ENCODE measurements around the gene PAX5.

Gene PAX5

DNA sequence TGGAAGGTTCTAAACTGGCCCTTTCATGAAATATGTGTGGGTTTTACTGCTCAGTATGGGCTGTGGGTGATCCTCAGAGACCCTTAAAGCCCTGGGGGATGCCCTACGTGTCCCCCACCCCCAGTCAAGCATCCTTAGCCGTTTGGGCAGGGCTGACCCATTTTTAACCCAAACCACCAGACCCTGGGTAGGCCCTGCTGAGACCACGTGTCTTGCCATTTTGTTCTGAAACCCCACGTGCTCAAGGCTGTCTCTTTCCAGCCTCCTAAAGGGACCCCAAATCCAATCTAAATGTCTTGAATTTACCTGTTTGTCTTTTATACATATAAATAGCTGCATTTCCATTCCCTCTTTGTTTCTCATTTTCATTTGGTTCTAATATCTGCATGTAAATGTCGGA is 94.9 kb downstream of the PAX5 start:
- H3K27me3 ChIP-seq, result no peaks in the 10 kb centered on the region
- no peak overlapping the region for H3K27ac ChIP-seq
- no peak overlapping the region for H3K4me3 ChIP-seq
- peak overlapping the region; percentile 44; the same call in 1 of the 2 replicates for H3K4me2 ChIP-seq
- no peaks in the 10 kb centered on the region for H3K9me3 ChIP-seq
- H3K9ac ChIP-seq, result no peak overlapping the region
- H3K4me1 ChIP-seq, result peaks cover 12% of the 10 kb centered on the region
- no peak for TF ChIP-seq Cebpa-rat (IDR thresholded peaks at IDR 0.05)
- peaks cover 100% of the 10 kb centered on the region for H4K20me1 ChIP-seq
- H3K36me3 ChIP-seq, result peaks cover 98% of the 10 kb centered on the region

DNA sequence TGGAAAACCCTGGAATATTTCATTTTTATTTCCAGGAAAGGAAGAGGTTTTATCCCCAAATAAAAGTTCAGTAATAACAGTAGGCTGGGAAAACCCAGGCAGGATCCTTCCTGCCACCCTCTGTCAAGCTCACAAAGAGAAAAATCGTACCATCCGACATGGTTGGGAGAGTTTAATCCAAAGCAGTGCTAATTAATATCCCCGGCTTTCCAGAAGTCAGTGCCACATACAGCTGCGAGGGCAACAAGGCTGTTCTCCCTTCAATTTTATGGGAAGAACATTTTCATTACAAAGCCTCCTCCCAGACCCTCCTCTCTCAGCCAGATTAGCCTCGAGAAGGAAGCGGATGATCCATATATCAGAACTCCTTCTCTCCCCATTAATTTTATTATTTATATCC is 95.5 kb downstream of the PAX5 start:
- Histone ChIP-seq H3K9ac (no peak overlapping the region), H3K4me1 (peaks cover 12% of the 10 kb centered on the region), H3K4me3 (no peak overlapping the region), H3K27ac (no peak overlapping the region), H3K4me2 (peak overlapping the region; percentile 44; the same call in 1 of the 2 replicates), H3K9me3 (no peaks in the 10 kb centered on the region), H3K36me3 (peaks cover 98% of the 10 kb centered on the region), H3K27me3 (no peaks in the 10 kb centered on the region), H4K20me1 (peaks cover 100% of the 10 kb centered on the region)
- no peak for TF ChIP-seq Cebpa-rat (IDR thresholded peaks at IDR 0.05)

DNA sequence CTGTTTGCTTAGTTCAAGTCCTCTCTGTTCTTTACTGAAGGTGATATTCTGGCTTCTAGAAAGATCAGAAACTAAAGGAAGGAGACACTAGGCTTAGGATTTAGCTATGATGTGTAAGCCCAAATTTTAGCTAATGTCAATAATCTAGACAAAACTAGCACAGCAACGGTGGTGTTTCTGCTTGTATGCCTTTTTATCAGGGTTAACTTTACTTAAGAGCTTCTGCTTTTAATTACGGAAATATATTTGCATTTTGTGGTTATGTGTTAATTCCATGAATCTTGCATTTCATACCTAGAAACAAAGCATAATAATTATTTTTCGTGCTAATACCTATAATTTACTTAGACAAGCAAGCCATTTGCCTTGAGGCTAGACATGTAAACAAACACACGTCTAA is 96.1 kb downstream of the PAX5 start:
- Histone ChIP-seq H4K20me1 (peaks cover 100% of the 10 kb centered on the region), H3K9me3 (no peaks in the 10 kb centered on the region), H3K36me3 (peaks cover 99% of the 10 kb centered on the region), H3K4me3 (no peak overlapping the region), H3K27me3 (no peaks in the 10 kb centered on the region), H3K4me1 (peaks cover 12% of the 10 kb centered on the region), H3K4me2 (no peak overlapping the region), H3K9ac (no peak overlapping the region), H3K27ac (no peak overlapping the region)
- TF ChIP-seq Cebpa-rat (IDR thresholded peaks at IDR 0.05), result no peak

DNA sequence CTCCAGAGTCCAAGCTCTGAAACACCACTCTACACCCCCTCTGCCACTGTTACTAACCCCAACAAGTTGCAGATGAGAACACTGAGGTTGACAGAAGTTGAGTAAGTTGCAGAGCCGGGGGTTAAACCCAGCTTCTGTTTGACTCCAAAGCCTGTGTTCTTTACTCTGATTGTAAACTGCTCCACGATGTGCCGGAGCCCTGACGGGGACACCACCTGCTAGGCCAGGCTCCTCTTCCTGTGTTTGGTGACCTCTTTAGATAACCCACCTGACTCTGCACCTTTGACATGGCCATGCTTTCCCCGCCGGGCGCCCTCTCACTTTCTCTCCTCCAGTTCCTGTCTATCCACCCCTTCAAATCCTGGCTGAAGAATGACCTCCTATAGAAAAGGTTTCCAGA is 96.7 kb downstream of the PAX5 start:
- H3K4me1 ChIP-seq, result peaks cover 12% of the 10 kb centered on the region
- H3K4me3 ChIP-seq, result no peak overlapping the region

DNA sequence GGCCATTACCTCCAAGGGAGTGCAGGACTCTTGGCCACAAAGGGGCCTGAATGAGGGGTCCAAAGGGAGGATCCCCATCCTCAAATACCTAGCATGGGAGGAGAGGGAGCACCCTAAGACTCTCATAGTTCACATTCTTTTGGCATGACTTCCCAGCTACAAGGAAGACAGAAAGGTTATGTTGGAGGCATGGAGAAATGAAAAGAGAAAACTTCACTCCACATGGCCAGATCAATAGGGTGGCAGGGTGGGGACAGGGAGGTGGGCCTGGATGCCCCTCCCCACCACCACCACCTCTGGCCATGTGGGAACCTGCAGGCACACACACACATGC is 97.6 kb downstream of the PAX5 start:
- Histone ChIP-seq H3K36me3 (peaks cover 100% of the 10 kb centered on the region), H3K4me1 (peaks cover 12% of the 10 kb centered on the region), H3K9ac (no peak overlapping the region), H3K27me3 (no peaks in the 10 kb centered on the region), H3K27ac (no peak overlapping the region), H4K20me1 (peaks cover 100% of the 10 kb centered on the region), H3K9me3 (no peaks in the 10 kb centered on the region), H3K4me3 (no peak overlapping the region), H3K4me2 (no peak overlapping the region)
- TF ChIP-seq Cebpa-rat (IDR thresholded peaks at IDR 0.05), result no peak

More for the DNA sequence above, 96.7 kb downstream of the PAX5 start:
- H3K4me2 ChIP-seq, result no peak overlapping the region
- no peak overlapping the region for H3K27ac ChIP-seq
- H3K36me3 ChIP-seq, result peaks cover 99% of the 10 kb centered on the region
- TF ChIP-seq Cebpa-rat (IDR thresholded peaks at IDR 0.05), result no peak
- no peaks in the 10 kb centered on the region for H3K9me3 ChIP-seq
- H4K20me1 ChIP-seq, result peaks cover 100% of the 10 kb centered on the region
- H3K9ac ChIP-seq, result no peak overlapping the region
- H3K27me3 ChIP-seq, result no peaks in the 10 kb centered on the region

DNA sequence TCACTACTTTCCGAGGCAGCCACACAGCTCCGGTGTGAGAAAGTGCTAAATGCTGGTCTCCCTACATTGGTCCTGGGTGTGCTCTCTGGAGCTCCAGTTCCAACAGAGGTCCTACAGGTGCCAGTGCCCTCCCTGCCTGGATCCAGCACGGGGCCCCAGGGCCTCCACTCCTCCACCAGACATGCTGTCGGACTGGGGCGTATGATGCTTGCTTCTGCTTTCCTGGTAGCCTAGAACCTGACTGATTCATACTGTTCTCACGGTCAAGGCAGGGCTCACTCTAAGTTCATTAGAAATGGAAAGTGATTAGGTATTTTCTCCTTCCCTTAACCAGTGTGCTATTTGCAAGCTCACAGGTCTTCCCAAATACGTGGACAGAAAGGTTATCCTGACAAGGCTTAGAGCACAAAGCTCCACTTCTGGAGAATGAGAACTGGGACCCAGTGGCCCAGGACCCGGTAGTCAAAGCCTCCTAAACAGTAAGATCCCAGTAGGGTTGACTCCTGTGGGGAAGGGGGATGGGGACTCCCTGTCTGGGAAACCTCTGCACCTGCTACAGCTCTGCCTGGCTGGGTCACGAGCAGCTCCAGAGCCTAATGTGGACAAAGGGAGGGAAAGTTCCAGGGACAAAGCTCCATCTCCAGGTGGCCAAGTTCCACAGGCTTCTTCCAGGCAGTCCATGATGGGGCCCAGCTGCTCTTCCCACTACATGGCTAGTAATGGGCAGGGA is 98.1 kb downstream of the PAX5 start:
- no peak overlapping the region for H3K4me2 ChIP-seq
- peaks cover 100% of the 10 kb centered on the region for H3K36me3 ChIP-seq
- H3K4me3 ChIP-seq, result no peak overlapping the region
- peaks cover 17% of the 10 kb centered on the region for H3K4me1 ChIP-seq
- H3K27me3 ChIP-seq, result no peaks in the 10 kb centered on the region
- no peak overlapping the region for H3K27ac ChIP-seq
- peaks cover 100% of the 10 kb centered on the region for H4K20me1 ChIP-seq
- no peak for TF ChIP-seq Cebpa-rat (IDR thresholded peaks at IDR 0.05)
- no peaks in the 10 kb centered on the region for H3K9me3 ChIP-seq
- H3K9ac ChIP-seq, result no peak overlapping the region

DNA sequence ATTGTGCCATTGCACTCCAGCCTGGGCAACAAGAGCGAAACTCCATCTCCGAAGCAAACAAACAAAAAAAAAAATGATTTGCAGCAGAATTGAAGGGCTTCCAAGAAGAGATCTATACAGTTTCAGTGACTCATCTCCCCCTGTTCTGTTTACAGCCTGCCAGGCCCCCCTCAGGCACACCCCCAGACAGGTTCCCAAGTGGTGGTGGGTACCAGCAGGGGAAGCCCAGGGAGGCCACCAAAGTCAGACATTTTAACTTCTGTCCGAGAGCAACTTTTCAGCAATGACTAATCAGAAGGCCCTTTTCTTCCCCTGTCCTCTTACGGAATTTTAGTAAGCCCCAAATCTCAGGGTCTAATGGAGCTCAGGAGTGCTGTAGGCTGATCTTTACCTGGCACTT is 98.7 kb downstream of the PAX5 start:
- Histone ChIP-seq H3K9ac (no peak overlapping the region), H3K27ac (no peak overlapping the region), H4K20me1 (peaks cover 100% of the 10 kb centered on the region), H3K36me3 (peaks cover 100% of the 10 kb centered on the region), H3K27me3 (no peaks in the 10 kb centered on the region), H3K9me3 (no peaks in the 10 kb centered on the region), H3K4me2 (no peak overlapping the region), H3K4me3 (no peak overlapping the region), H3K4me1 (peaks cover 23% of the 10 kb centered on the region)
- no peak for TF ChIP-seq Cebpa-rat (IDR thresholded peaks at IDR 0.05)

DNA sequence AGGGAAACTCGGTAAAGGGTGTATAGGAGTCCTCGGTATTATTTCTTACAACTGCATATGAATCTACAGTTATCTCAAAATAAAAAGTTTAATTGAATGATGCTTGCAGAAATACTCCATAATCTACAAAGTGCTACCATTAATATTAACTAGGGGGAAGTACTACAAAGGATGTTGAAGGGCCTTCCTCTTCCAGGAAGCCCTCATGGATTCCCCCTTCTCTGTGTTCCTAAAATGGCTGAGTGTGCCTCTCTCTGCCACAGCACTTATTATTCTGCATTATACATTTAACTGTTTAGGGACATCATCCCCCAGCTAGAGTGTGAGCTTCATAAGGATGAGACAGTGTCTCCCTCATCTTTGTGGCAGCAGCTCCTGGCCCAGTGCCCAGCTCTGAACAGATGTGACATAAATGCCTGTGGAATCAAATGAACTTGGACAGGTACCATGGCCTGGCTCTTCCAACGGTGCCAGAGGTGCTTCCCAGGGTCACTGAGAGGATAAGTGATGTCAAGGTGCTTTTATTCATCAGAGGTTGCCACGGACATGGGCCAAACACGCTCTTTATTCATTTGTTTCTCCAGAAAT is 99.5 kb downstream of the PAX5 start:
- H3K4me3 ChIP-seq, result no peak overlapping the region
- H3K27me3 ChIP-seq, result no peaks in the 10 kb centered on the region
- no peak overlapping the region for H3K27ac ChIP-seq
- TF ChIP-seq Cebpa-rat (IDR thresholded peaks at IDR 0.05), result no peak
- H3K36me3 ChIP-seq, result peaks cover 100% of the 10 kb centered on the region
- H3K9ac ChIP-seq, result no peak overlapping the region
- H4K20me1 ChIP-seq, result peaks cover 100% of the 10 kb centered on the region
- H3K4me1 ChIP-seq, result peaks cover 24% of the 10 kb centered on the region
- no peak overlapping the region for H3K4me2 ChIP-seq
- H3K9me3 ChIP-seq, result no peaks in the 10 kb centered on the region

DNA sequence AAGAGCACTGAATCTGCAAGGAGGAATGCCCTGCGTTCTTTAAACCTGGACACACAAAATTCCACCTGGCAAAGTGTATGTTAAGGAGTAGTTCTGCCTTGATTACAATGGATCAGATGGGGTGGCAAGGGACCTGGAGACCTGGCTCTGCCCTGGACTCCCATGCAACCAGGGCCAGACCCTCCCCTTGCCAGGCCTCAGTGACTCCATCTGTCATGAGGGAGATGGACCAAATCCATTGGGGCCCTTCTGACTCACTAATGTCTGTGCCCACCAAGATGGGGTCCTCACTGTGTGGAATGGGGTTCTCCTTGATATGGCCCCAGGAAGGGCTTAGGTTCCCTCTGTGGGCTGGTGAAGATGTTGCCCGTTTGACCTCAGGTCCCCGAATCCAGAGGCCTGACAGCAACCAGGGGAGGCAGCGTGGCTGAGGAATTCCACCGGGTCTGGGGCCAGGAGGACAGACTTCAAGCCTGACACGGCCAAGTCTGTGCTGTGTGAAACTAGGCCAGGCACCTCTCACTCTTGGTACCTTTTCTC is 100.3 kb downstream of the PAX5 start:
- no peak for TF ChIP-seq Cebpa-rat (IDR thresholded peaks at IDR 0.05)
- peaks cover 100% of the 10 kb centered on the region for H4K20me1 ChIP-seq
- H3K27ac ChIP-seq, result no peak overlapping the region
- H3K4me1 ChIP-seq, result peaks cover 25% of the 10 kb centered on the region
- H3K9me3 ChIP-seq, result no peaks in the 10 kb centered on the region
- peaks cover 100% of the 10 kb centered on the region for H3K36me3 ChIP-seq
- H3K4me2 ChIP-seq, result no peak overlapping the region
- H3K4me3 ChIP-seq, result no peak overlapping the region
- H3K27me3 ChIP-seq, result no peaks in the 10 kb centered on the region
- H3K9ac ChIP-seq, result no peak overlapping the region

DNA sequence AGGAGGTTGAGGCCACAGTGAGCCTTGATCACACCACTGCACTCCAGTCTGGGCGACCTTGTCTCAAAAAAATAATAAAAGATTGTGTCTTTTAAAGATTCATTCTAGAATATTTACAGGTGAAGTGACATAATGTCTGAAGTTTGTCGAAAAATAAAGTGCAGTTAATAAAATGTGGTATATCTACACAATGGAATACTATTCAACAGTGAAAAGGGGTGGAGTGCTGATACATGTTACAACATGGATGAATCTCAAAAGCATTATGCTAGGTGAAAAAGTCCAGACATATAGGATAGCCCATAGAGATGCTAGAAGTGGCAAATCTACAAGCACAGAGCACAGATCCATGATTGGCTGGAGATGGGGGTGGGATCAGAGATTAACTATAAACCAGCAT is 101.9 kb downstream of the PAX5 start:
- no peak overlapping the region for H3K4me2 ChIP-seq
- H3K4me3 ChIP-seq, result no peak overlapping the region
- peaks cover 100% of the 10 kb centered on the region for H4K20me1 ChIP-seq
- no peak overlapping the region for H3K9ac ChIP-seq
- TF ChIP-seq Cebpa-rat (IDR thresholded peaks at IDR 0.05), result no peak
- H3K4me1 ChIP-seq, result peaks cover 30% of the 10 kb centered on the region
- peaks cover 100% of the 10 kb centered on the region for H3K36me3 ChIP-seq
- H3K9me3 ChIP-seq, result no peaks in the 10 kb centered on the region
- H3K27me3 ChIP-seq, result no peaks in the 10 kb centered on the region
- no peak overlapping the region for H3K27ac ChIP-seq
